GM19193 (cell line): ENCODE data around the gene ACTN4.

Experiments
- POLR2A ChIP-seq: IDR thresholded peaks from 4 replicates; pipeline ENCODE4 v1.6.1; 2011; ENCODE audit not compliant: insufficient read depth, insufficient read length; ENCODE audit errors: extremely low read depth

Gene ACTN4

DNA sequence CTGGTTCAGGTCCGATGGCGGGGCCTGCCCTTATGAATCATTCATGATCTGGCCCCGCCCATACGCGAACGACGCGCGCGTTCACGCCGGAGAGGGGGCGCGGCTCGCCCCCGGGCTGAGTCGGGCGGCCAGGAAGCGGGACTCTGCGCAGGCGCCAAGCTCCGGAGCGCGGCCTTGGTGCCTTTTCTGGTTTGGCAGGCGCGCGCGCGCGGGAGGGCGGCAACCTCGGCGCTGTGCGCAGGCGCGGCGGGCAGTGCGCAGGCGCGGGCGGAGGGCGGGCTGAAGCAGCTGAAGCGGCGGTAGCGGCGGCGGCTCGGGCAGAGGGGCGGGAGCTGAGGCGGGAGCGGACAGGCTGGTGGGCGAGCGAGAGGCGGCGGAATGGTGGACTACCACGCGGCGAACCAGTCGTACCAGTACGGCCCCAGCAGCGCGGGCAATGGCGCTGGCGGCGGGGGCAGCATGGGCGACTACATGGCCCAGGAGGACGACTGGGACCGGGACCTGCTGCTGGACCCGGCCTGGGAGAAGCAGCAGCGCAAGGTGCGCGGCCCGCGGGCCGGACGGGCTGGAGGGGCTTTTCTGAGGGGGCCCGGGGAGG is at the start of gene ACTN4:
TSS of gene ACTN4 (plus strand) at position 282 of the 598 bp plus-strand sequence. CDS start at position 379, 97 bp downstream.
- peak; percentile 95 for TF ChIP-seq POLR2A

DNA sequence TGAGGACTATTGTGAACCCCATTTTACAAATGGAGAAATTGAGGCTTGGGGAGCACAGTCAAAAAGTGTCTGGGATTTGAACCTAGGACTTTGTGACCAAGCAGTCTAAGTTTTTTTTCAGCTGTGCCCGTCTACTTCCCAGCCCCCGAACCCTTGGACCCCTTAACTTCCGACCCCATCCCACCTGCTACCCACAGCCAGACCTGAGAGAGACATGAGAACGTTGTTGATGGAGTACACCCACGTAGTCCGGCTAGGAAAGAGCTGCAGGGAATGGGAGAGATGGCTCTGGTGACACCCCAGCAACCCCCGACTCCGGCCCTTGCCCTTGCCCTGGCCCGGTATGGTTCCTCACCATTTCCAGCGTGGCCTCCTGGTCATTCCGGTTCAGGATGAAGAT is 47.7 kb upstream of the ACTN4 start:
- TF ChIP-seq POLR2A, result peak; percentile 24

DNA sequence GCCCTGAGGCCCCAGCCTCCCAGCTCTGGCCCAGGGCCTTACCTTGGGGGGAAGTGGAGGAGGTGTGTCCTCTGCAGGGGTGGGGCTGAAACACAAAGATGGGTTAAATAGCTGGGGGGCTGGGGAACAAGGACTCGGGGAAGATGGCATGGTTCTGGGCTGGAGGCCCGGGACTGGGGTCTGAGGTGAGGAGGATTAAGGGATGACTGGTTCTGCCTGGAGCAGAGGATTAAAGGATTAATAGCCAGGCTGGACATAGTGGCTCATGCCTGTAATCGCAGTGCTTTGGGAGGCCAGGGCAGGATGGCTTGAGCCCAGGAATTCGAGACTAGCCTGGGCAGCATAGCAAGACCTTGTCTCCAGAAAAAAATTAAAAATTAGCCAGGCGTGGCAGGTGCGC is 41.3 kb upstream of the ACTN4 start:
- TF ChIP-seq POLR2A, result no peak

DNA sequence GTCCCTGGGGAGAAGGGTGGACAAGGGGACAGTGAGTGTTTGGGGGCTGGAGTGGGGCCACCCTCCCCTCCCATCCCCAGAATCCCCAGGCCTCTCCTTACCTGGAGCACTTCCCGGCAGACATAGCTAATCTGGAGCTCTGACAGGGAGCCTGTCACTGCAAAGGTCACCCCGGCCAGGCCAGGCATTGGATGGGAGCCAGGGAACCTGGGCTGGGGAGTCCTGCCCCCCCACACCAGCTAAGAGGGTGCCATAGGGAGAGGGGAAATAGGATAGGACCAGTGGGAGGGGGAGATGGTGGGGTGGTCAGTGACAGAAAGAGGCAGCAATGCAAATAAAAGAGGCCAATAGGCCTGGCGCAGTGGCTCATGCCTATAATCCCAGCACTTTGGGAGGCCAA is 33.2 kb upstream of the ACTN4 start:
- TF ChIP-seq POLR2A, result no peak

DNA sequence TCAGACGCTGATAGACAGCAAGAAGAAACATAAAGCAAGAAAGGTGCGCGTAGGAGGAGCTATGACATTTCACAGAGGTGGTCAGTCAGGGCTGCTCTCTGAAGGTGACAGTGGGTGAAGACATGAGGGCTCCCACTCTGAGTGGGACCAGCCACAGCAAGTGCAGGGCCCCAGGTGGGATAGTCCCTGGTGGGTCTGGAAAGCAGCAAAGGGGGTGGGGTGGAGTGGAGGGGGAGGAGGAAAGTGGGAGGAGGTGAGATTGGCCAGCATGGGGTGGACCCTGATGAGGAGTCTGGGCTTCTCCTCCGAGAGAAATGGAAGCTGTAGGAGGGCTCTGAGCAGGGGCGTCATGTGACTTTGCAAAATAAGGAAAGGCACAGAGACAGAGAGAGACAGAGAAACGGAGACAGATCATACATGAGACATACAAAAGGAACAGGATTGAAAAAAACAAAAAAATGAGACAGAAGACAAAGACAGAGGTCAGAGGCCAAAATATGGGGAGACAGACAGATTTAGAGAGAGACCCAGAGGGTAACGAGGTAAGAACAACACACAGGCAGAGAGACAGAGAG is 32.4 kb upstream of the ACTN4 start:
- no peak for TF ChIP-seq POLR2A

DNA sequence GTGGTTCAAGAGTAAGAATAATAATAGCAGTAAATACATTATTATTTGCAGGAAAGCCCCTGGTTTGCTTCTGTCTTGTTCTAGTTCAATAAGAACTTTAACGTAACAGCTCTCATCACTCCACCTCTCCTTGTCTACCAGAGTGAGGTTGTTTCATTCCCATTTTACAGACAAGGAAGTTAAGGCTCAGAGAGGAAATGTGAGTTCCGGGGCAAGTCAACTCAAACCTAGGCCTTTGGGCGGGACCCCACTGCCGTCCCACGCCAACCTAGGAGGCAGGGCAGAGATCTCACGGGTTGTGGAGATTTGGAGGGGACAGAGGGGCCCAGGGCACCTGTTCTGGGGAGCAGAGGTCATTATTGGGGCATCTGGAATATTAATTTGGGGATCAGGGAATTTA is 31.2 kb upstream of the ACTN4 start:
- TF ChIP-seq POLR2A, result no peak

DNA sequence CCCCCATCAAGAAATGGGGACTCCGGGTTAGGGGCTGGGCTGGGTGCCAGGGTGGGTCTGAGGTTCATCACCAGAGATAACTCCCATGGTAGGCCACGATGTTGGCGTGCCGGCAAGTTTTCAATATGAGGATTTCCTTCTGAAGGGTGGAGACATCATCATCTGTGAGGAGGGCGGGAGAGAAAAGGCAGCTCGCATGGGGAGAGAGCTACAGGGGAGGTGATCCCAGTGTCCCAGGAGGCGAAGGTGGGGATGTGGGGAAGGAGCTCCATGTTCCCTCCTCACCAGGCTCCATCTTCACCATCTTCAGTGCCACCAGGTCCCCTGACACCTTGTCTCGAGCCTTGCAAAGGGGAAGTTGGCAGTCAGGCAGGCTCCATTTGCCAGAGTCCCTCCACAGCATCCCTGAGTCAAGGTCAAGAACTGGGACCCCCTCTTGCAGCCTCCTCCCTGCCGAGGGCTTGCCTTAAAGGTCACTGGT is 30.1 kb upstream of the ACTN4 start:
- no peak for TF ChIP-seq POLR2A

DNA sequence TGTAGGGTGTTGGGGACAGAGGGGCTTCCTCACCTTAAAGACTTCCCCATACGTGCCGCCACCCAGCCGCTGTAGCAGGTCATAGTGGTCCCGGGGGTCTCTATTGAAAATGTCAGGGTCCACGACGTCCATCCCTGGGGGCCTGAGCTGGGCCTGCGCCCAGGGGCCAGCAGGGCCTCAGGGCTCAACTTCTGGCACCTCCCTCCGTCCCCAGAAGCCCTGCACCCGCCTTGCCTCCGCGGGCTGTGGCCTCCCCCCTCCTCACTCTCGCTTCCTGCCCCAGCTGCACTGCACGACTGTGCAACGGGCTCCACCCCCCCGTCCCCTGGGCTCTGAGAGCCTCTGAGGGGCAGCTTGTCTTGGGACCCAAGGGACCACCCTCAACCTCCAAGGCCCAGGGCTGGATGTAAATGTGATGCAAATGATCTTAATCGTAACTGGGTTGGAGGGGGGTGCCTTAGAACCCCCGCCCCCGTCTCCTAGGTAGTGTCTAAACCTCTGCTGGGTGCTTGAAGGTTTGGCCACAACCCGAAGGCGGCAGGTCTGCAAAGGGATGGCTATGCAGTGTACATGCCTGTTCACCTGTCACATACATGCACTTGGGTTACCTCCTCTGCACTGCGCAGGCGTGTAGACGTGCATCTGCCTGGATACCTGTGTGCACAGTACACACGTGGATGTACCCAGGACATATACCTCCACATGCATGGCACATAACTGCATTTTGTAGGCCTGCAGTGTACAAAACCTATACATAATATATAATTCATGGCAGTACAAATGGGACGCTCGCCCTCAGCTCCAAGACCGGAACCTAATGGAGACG is 29.5 kb upstream of the ACTN4 start, which contains the start of gene MAP4K1:
TSS of gene MAP4K1 (minus strand) at position 190 of the 826 bp plus-strand sequence. CDS start at position 132, 58 bp downstream.
- peak; percentile 71 for TF ChIP-seq POLR2A

DNA sequence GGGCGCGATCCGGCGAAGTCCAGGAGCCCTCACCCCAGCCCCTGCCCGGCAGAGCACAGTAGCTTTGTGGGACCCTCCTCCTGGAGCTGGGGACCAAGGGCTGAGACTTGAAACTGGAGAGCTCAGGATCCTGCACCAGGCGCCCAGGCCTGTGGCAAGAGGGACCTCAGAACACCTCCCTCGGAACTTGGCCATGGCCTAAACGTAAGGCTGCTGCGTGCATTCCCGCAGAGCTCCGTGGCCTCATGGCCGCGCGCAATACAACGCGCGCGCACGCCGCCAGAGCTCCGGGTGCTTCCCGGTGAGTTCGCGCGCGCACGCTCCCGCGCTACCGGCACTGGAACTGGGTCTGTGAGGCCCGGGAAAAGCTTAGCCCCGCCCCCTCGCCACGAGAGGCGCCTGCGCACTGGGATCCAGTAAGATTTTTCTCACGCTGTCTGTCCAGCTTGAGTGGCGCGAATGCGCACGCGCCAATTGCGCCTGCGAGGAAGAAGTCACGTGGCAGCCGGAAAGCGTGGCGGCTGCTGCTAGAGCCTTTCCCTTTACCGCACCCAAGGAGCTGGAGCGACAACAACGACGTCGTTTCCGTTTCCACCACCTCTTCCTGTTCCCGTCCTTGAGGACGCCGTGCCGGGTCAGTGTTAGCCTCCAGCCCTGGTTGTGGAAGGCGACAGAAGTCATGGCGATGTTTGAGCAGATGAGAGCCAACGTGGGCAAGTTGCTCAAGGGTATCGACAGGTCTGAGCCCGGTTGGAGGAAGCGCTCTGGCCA is 28.7 kb upstream of the ACTN4 start, which contains the start of gene EIF3K:
TSS of gene EIF3K (plus strand) at position 599 of the 771 bp plus-strand sequence. CDS start at position 680, 81 bp downstream.
- peak; percentile 97 for TF ChIP-seq POLR2A

DNA sequence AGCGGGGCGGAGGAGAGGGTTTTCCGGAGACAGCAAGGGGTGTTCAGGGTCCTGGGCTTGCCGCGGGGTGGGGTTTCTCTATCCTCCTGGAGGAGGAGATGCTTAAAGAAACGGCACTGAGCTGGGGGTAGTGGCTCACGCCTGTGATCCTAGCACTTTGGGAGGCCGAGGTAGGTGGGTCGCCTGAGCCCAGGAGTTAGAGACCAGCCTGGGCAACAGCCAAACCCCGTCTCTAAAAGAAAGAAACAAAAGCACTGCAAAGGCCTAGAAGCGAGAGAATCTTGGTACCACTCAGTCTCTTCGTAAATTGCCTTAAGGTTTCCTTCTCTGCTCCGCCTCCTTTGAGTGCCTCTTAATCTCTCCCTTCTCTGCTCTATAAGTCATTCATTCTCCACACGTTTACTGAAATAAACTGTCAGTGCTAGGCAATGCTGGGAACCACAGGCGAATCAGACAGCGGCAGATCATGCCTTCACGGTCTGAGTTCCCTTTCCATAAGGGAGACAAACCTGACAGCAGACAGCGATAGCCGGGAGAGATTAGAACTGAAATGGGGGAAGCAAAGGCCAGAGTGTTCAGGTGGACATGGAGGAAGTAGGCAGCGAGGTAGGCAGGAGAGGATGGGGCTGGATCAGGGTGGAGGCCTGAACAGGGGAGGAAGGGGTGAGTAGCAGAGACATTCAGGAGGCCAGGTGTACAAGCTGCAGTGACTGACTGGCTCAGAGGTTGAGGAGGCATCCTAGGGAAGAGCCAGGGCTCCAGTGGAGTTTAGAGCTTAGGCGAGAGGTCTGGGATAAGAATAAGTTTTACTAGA is 27.9 kb upstream of the ACTN4 start:
- TF ChIP-seq POLR2A, result no peak

DNA sequence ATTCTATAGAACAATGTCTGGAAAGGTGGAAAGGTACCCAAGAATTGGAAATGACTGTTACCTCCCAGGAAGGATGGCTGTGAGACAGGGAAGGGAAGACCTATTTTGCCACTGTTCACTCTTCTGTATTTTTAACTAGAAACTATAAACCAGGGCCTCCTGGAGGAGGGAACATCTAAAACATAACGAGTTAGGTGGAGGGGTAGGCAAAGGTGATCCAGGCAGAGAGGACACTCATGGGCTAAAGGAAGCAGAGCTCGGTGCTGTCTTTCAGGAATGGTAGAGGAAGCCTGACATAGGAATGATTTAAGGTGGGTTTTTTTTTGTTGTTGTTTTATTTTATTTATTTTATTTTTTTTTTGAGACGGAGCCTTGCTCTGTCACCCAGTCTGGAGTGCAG is 22.6 kb upstream of the ACTN4 start:
- TF ChIP-seq POLR2A, result no peak

DNA sequence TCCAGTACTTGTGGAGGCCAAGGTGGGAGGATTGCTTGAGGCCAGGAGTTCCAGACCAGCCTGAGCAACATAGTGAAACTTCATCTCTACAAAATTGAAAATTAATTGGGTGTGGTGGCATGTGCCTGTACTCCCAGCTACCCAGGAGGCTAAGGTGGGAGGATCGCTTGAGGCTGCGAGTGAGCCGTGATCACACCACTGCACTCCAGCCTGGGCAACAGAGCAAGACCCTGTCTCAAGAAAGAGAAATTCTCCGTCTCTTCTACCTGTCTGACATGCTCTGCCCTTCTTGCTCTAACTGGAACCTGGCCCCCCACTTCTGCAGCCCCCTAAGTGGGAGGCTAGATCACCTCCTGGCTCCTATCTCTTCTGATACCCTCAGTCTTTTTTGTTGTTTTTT is 21.0 kb upstream of the ACTN4 start:
- no peak for TF ChIP-seq POLR2A

DNA sequence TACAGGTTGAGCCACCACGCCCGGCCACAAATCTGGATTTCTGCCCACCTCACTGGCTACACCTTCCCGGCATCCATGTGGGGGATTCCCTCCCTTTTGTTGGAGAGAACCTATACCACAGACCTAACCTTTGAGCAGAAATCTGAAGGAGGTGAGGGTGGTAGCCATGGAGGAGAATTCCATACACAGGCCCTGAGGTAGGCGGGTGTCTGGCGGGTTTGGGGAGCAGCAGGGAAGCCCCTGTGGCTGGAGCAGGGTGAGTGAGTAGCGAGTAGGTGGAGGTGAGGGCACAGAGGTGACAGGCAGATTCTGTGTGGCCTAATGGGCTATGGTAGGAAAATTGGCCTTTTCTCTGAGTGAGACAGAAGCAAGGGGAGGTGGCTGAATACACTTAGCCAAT is 17.9 kb upstream of the ACTN4 start:
- TF ChIP-seq POLR2A, result no peak
